MM.1S (cell line): Measurements from ENCODE around the gene PKD1L1.
"Not testable (repeated sequence)": the region's sequence is repeated elsewhere in the genome, so short reads cannot be mapped to it uniquely, and the experiment has no call there.

Experiments
- EZH2phosphoT487 ChIP-seq: fragments of 300-600 bp; sonication (generic); IDR thresholded peaks from 2 replicates; pipeline ENCODE4 v1.6.1; 2018; ENCODE audit warnings: antibody characterized with exemption, low read length
- TF ChIP-seq, protein P1 (sequence below): fragments of 300-600 bp; sonication (generic); IDR thresholded peaks from 2 replicates; pipeline ENCODE4 v1.5.1; 2016; ENCODE audit warnings: antibody characterized with exemption, low read length, mixed read lengths

DNA sequence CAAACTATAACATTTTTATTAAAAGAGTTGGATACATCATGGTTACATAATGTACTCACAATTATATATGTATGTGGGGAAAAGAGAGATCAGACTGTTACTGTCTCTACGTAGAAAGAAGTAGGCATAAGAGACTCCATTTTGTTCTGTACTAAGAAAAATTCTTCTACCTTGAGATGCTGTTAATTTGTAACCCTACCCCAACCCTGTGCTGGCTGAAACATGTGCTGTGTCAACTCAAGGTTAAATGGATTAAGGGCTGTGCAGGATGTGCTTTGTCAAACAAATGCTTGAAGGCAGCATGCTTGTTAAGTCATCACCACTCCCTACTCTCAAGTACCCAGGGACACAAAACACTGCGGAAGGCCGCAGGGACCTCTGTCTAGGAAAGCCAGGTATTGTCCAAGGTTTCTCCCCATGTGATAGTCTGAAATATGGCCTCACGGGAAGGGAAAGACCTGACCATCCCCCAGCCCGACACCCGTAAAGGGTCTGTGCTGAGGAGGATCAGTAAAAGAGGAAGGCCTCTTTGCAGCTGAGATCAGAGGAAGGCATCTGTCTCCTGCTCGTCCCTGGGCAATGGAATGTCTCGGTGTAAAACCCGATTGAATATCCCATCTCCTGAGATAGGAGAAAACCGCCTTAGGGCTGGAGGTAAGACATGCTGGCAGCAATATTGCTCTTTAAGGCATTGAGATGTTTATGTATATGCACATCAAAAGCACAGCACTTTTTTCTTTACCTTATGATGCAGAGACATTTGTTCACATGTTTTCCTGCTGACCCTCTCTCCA, 41.5 kb upstream of the PKD1L1 start:
- TF ChIP-seq, protein P1, sequence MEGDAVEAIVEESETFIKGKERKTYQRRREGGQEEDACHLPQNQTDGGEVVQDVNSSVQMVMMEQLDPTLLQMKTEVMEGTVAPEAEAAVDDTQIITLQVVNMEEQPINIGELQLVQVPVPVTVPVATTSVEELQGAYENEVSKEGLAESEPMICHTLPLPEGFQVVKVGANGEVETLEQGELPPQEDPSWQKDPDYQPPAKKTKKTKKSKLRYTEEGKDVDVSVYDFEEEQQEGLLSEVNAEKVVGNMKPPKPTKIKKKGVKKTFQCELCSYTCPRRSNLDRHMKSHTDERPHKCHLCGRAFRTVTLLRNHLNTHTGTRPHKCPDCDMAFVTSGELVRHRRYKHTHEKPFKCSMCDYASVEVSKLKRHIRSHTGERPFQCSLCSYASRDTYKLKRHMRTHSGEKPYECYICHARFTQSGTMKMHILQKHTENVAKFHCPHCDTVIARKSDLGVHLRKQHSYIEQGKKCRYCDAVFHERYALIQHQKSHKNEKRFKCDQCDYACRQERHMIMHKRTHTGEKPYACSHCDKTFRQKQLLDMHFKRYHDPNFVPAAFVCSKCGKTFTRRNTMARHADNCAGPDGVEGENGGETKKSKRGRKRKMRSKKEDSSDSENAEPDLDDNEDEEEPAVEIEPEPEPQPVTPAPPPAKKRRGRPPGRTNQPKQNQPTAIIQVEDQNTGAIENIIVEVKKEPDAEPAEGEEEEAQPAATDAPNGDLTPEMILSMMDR: not testable (repeated sequence)
- not testable (repeated sequence) for TF ChIP-seq EZH2phosphoT487
